SK-N-MC (cell line): Measurements from ENCODE around the gene FKBP5.
"Not testable (repeated sequence)": the region's sequence is repeated elsewhere in the genome, so short reads cannot be mapped to it uniquely, and the experiment has no call there.

Experiments used
- DNase-seq: peaks from one replicate; pipeline ENCODE4 v3.0.0-alpha.2; 2011; ENCODE audit warnings: low read depth, low spot score
- H3K27ac ChIP-seq: fragments of 200-600 bp; sonication (generic); 2 replicates; pipeline ENCODE4 v1.5.1; 2016; ENCODE audit warnings: mixed run types
- H3K36me3 ChIP-seq: fragments of 200-600 bp; sonication (generic); 2 replicates; pipeline ENCODE4 v1.6.1; 2017; ENCODE audit warnings: antibody characterized with exemption, low read length, mixed read lengths; ENCODE audit not compliant: insufficient read depth
- H3K4me3 ChIP-seq: fragments of 200-600 bp; sonication (generic); 2 replicates; pipeline ENCODE4 v1.5.1; 2016
- H3K9ac ChIP-seq: fragments of 200-600 bp; sonication (generic); 2 replicates; pipeline ENCODE4 v1.8.0; 2017; ENCODE audit warnings: mixed run types, mixed read lengths; ENCODE audit not compliant: insufficient read length
- H3K9me3 ChIP-seq: fragments of 200-600 bp; sonication (generic); 2 replicates; pipeline ENCODE4 v1.6.1; 2017; ENCODE audit warnings: low read depth, mild to moderate bottlenecking, antibody characterized with exemption, low read length, moderate library complexity, mixed read lengths
- EZH2 ChIP-seq: fragments of 200-600 bp; sonication (generic); IDR thresholded peaks from one replicate; pipeline ENCODE4 v1.6.1; 2017; ENCODE audit warnings: antibody characterized with exemption
- FOXP2 ChIP-seq: optimal IDR thresholded peaks from 2 replicates; pipeline ENCODE3; 2011; ENCODE audit warnings: mild to moderate bottlenecking, moderate library complexity; ENCODE audit not compliant: insufficient read depth; ENCODE audit errors: extremely low read length, control extremely low read depth
- POLR2AphosphoS5 ChIP-seq: IDR thresholded peaks from 2 replicates; pipeline ENCODE4 v1.6.1; 2012; ENCODE audit warnings: mild to moderate bottlenecking, low read depth, low read length, borderline replicate concordance

The FKBP5 gene

DNA sequence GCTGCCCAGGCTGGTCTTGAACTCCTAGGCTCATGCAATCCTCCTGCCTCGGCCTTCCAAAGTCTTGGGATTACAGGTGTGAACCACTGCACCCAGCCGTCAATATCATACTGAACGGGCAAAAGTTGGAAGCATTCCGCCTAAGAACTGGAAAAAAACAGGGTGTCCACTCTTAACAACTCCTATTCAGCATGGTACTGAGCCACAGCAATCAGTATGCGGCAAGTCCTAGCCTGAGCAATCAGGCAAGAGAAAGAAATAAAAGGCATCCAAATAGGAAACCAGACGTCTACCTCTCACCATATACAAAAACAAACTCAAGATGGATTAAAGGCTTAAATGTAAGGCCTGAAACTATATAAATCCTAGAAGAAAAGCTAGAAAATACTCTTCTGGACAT lies 83.1 kb downstream of the FKBP5 start:
- no peak overlapping the region for H3K9ac ChIP-seq

DNA sequence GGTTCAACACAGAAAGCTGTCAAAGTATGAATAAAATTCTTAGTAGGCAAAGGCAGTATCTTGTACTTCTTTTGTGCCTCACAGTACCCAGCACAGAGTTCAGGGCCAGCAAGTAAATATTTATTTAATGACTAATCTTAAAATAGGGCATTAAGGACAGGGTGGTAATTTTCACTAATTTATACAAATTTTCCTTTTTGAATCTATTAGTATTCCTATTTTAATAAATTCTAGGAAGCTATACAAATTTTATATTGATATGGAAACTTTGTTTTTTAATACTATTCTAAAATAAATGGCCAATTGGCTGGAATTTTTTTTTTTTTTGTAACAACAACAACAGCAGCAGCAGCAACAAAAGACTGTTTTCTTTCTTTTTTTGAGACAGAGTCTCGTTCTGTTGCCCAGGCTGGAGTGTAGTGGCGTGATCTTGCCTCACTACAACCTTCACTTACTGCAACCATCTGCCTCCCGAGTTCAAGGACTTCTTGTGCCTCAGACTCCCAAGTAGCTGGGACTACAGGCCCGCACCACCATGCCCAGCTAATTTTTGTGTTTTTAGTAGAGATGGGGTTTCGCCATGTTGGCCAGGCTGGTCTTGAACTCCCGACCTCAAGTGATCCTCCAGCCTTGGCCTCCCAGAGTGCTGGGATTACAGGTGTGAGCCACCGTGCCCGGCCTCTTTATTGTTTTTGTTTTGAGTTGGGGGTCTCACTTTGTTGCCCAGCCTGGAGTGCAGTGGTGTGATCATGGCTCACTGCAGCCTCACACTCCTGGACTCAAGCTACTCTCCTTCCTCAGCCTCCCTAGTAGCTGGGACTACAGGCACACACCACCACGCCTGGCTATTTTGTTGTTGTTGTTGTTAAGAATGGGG lies 85.2 kb downstream of the FKBP5 start:
- H3K36me3 ChIP-seq: no peaks in the 10 kb centered on the region
- H3K9ac ChIP-seq: no peak overlapping the region
- no peak overlapping the region for H3K27ac ChIP-seq
- H3K4me3 ChIP-seq: no peak overlapping the region
- no peak for DNase-seq
- no peak for TF ChIP-seq POLR2AphosphoS5
- no peak for TF ChIP-seq EZH2
- H3K9me3 ChIP-seq: no peaks in the 10 kb centered on the region

More for the DNA sequence above, 83.1 kb downstream of the FKBP5 start:
- no peak for DNase-seq
- Histone ChIP-seq H3K27ac (no peak overlapping the region), H3K9me3 (no peaks in the 10 kb centered on the region), H3K4me3 (no peak overlapping the region), H3K36me3 (no peaks in the 10 kb centered on the region)
- TF ChIP-seq EZH2 (no peak), FOXP2 (no peak), POLR2AphosphoS5 (no peak)

DNA sequence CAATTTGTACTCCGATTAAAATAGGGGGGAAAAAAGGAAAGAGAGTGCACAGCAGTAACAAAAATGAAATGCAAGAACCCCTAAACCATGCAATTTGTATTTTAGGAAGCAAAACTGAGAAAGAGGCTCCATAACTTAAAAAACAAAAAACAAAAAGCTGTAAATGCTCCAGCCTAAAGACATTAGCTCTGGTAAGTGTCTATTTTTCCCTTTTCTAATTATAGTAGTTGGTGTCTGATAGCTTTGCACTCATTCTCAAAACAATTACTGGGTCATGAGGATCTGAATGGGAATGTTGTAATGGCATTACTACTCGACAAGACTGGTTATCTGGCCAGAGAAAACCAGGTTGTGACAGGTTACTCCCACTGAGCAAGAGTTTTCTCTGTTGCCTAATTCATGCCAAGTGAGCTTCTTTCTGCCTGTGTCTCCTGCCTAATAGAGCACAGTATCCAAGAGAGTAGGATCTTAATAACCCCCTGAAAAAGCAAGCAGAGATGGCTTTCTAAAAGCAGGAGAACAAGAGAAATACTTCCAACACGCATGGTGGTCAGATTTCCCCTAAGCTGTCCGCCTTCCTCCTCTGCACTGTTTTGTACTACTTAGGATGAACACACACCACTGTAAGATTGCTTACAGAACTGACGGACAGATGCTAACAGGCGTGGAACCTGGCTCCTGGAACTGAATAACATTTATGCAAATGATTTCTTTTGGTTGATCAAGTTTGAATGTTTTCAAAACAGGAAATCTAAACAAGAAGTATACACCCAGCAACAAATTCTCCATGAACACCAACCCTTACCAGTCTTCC lies 86.4 kb downstream of the FKBP5 start:
- Histone ChIP-seq H3K9ac (peak overlapping the region; percentile 14), H3K27ac (peak overlapping the region; percentile 78)
- DNase-seq: no peak

DNA sequence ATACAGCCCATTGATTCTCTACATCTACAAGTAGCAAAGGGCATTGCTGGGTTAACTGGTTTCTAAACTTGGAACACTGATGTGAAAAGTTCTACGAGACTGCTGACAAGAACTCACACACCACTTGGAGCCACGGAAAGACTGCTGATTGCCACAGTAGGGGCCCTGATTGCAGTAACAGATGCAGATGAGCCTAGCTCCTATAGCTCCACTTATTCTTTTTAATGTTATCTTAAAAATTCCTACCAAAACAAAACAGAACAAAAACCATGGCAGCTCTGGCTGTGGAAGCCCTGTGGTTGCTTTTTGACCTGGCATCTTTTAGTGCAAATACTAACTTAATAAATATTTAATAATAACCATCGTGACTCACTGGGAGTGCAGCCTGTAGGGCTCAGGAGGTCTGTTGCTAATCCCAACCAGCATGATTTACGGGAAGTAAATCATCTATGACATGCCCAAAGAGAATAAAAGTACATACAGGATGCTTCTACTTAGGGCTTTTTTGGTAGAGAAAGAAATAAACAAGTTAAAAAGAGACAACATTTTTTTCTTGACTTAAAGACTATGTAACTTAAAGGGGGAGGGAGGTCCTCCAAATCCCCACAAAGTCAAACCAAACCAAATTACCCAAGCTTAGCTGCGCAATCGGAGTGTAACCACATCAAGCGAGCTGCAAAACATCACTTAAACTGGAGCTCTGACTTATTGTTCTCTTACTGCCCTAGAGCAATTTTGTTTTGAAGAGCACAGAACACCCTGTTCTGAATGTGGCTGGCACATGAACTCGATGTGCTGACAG lies 87.2 kb downstream of the FKBP5 start:
- no peak; the same call in 1 of the 2 replicates for TF ChIP-seq POLR2AphosphoS5
- peak; percentile 29 for TF ChIP-seq FOXP2
- Histone ChIP-seq H3K9me3 (no peaks in the 10 kb centered on the region), H3K4me3 (peak overlapping the region; percentile 73), H3K9ac (peak overlapping the region; percentile 14), H3K36me3 (no peaks in the 10 kb centered on the region), H3K27ac (peak overlapping the region; percentile 78)
- peak; percentile 81 for DNase-seq

More for the DNA sequence above, 86.4 kb downstream of the FKBP5 start:
- no peaks in the 10 kb centered on the region for H3K36me3 ChIP-seq
- peak overlapping the region; percentile 73 for H3K4me3 ChIP-seq
- no peak for TF ChIP-seq POLR2AphosphoS5
- no peak for TF ChIP-seq EZH2
- TF ChIP-seq FOXP2: no peak
- no peaks in the 10 kb centered on the region for H3K9me3 ChIP-seq

DNA sequence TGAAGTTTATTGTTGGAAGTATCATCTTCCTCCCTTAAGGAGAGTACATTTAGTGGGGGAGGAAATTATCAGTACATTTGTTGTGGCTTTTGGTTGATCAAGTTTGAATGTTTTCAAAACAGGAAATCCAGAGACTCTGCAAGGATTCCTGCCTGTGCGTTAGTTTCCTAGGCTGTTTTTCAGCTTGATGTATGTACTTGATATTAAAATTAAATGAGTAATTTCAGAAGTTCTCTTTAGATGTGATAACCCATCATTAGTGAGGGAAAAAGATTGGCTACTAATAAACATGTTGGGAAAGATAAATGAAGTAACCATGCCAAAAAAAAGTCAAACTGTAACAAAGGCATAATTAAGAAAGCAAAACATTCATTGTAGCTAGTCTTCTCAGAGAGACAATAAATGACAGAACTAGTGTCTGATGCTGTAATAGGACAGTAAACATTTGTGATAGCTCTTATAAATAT lies 88.0 kb downstream of the FKBP5 start:
- Histone ChIP-seq H3K4me3 (peak overlapping the region; percentile 73), H3K36me3 (no peaks in the 10 kb centered on the region), H3K9ac (peak overlapping the region; percentile 36), H3K27ac (peak overlapping the region; percentile 78; the same call in 1 of the 2 replicates), H3K9me3 (no peaks in the 10 kb centered on the region)
- no peak for DNase-seq
- TF ChIP-seq POLR2AphosphoS5 (no peak), FOXP2 (no peak), EZH2 (no peak)

DNA sequence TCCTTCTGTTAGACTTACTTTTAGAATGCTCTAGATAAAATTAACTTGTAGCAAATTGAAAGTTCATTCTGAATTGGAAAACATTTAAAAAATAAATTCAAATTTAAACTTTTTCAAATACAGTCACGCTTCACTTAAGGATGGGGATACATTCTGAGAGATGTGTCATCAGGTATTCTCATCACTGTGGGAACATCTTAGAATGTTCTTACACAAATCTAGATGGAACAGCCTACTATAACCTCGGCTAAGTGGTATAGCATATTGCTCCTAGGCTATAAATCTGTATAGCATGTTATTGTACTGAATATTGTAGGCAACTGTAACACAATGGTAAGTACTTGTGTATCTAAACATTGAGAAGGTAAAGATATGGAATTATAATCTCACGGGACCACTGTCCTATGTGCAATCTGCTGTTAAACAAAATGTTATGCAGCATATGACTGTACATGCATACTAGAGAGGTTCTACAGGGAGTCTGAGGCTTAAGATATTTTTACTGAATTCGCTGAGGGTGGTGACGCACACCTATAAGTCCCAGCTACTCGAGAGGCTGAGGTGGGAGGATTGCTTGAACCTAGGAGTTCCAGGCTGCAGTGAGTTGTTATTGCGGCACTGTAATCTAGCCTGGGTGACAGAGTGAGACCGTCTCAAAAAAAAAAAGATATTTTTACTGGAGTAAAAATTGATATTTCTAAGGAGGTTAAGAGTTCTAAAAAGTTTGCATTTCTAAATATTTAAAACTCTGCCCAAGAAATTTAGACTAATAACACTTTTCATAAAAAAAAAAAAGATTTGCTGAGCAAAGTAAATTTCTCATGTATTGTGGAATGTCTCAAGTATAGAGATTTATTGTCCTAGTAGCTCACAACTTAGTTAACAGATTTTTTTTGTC lies 88.7 kb downstream of the FKBP5 start:
- no peak for DNase-seq
- H3K27ac ChIP-seq: peak overlapping the region; percentile 78; the same call in 1 of the 2 replicates
- H3K4me3 ChIP-seq: peak overlapping the region; percentile 73
- TF ChIP-seq POLR2AphosphoS5 (no peak), EZH2 (no peak), FOXP2 (no peak)
- H3K9ac ChIP-seq: no peak overlapping the region
- H3K9me3 ChIP-seq: no peaks in the 10 kb centered on the region
- H3K36me3 ChIP-seq: no peaks in the 10 kb centered on the region

DNA sequence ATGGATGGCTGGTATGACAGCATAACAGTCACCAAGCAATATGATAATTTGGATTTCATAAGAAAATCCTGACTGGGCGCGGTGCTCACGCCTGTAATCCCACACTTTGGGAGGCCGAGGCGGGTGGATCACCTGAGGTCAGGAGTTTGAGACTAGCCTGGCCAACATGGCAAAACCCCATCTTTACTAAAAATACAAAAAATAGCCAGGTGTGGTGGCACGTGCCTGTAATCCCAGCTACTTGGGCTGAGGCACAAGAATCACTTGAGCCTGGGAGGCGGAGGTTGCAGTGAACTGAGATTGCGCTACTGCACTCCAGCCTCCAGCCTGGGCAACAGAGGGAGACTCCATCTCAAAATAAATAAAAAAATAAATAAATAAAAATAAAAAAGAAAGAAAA lies 90.1 kb downstream of the FKBP5 start:
- not testable (repeated sequence) for H3K9me3 ChIP-seq, H3K9ac ChIP-seq, H3K27ac ChIP-seq, H3K4me3 ChIP-seq, H3K36me3 ChIP-seq, DNase-seq
